HG02840 (cell line): ENCODE results near the gene MTHFD1.
"Not testable (repeated sequence)": the region's sequence is repeated elsewhere in the genome, so short reads cannot be mapped to it uniquely, and the experiment has no call there.

Source experiments
- ATAC-seq: cut with Tn5 transposase; IDR thresholded peaks from one replicate; pipeline ENCODE4 v1.9.1; 2021; ENCODE audit warnings: mild to moderate bottlenecking, moderate library complexity, moderate number of reproducible peaks; ENCODE audit not compliant: unreplicated experiment, low FRiP score

The MTHFD1 gene

GRCh38 chr14:64387782-64388532, at the start of gene MTHFD1:
MTHFD1 (plus strand) TSS chr14:64388353; CDS start chr14:64388428, 75 bp downstream.
- ATAC-seq: peak; percentile 82

- peak; percentile 95 for ATAC-seq
Measured at GRCh38 chr14:64338616-64339316, 49.4 kb upstream of the MTHFD1 start.

- no peak for ATAC-seq
Measured at GRCh38 chr14:64340560-64341196, 47.5 kb upstream of the MTHFD1 start.

- ATAC-seq: no peak
Measured at GRCh38 chr14:64347748-64348147, 40.4 kb upstream of the MTHFD1 start.

GRCh38 chr14:64349741-64350490, 38.2 kb upstream of the MTHFD1 start:
- ATAC-seq: no peak

- ATAC-seq: no peak
Measured at GRCh38 chr14:64363265-64363846, 24.8 kb upstream of the MTHFD1 start.

GRCh38 chr14:64364907-64365306, 23.2 kb upstream of the MTHFD1 start:
- ATAC-seq: no peak

- ATAC-seq: not testable (repeated sequence)
Measured at GRCh38 chr14:64365358-64365889, 22.7 kb upstream of the MTHFD1 start.

- no peak for ATAC-seq
Measured at GRCh38 chr14:64369201-64369600, 19.0 kb upstream of the MTHFD1 start.

- ATAC-seq: no peak
Measured at GRCh38 chr14:64387232-64387781, 846 bp upstream of the MTHFD1 start.

GRCh38 chr14:64388533-64389285, 556 bp downstream of the MTHFD1 start:
- no peak for ATAC-seq

- no peak for ATAC-seq
Measured at GRCh38 chr14:64391113-64391725, 3.1 kb downstream of the MTHFD1 start.

- no peak for ATAC-seq
Measured at GRCh38 chr14:64391986-64392385, 3.8 kb downstream of the MTHFD1 start.

GRCh38 chr14:64393189-64393726, 5.1 kb downstream of the MTHFD1 start:
- not testable (repeated sequence) for ATAC-seq

- ATAC-seq: no peak
Measured at GRCh38 chr14:64394423-64394822, 6.3 kb downstream of the MTHFD1 start.

GRCh38 chr14:64394977-64395633, 7.0 kb downstream of the MTHFD1 start:
- ATAC-seq: no peak

- ATAC-seq: no peak
Measured at GRCh38 chr14:64400829-64401459, 12.8 kb downstream of the MTHFD1 start.
